Parathyroid adenoma (tissue), 2 donors: ENCODE measurements around the gene TLE6.

Source experiments
- H2AFZ ChIP-seq: fragments of 300-600 bp; sonication (generic); one replicate; pipeline ENCODE4 v1.7.0; 2017; ENCODE audit warnings: antibody characterized with exemption, mild to moderate bottlenecking
- H3K27ac ChIP-seq: fragments of 300-600 bp; sonication (generic); one replicate; pipeline ENCODE4 v1.7.0; 2017
- H3K27me3 ChIP-seq: fragments of 300-600 bp; sonication (generic); one replicate; pipeline ENCODE4 v1.7.0; 2017; ENCODE audit warnings: low read length; ENCODE audit not compliant: control insufficient read depth, insufficient read depth
- H3K36me3 ChIP-seq: fragments of 300-600 bp; sonication (generic); one replicate; pipeline ENCODE4 v1.7.0; 2017; ENCODE audit warnings: low read length; ENCODE audit not compliant: control insufficient read depth, insufficient read depth
- H3K4me1 ChIP-seq: fragments of 300-600 bp; sonication (generic); one replicate; pipeline ENCODE4 v1.7.0; 2017; ENCODE audit warnings: control low read depth
- H3K4me2 ChIP-seq: fragments of 300-600 bp; sonication (generic); one replicate; pipeline ENCODE4 v1.7.0; 2017; ENCODE audit warnings: low read length
- H3K4me3 ChIP-seq: fragments of 300-600 bp; sonication (generic); one replicate; pipeline ENCODE4 v1.7.0; 2017; ENCODE audit warnings: low read depth, low read length
- H3K79me2 ChIP-seq: fragments of 300-600 bp; sonication (generic); one replicate; pipeline ENCODE4 v1.7.0; 2017; ENCODE audit warnings: control low read depth
- H3K9ac ChIP-seq: fragments of 300-600 bp; sonication (generic); one replicate; pipeline ENCODE4 v1.7.0; 2017; ENCODE audit warnings: mild to moderate bottlenecking
- H3K9me3 ChIP-seq: fragments of 300-600 bp; sonication (generic); one replicate; pipeline ENCODE4 v1.7.0; 2017; ENCODE audit warnings: low read length; ENCODE audit not compliant: control insufficient read depth
- TF ChIP-seq, protein P1 (sequence below): fragments of 300-600 bp; sonication (generic); IDR thresholded peaks from one replicate; pipeline ENCODE4 v1.7.0; 2017; ENCODE audit warnings: antibody characterized with exemption, mild to moderate bottlenecking
- donor health status: primary hyperparathyroidism.

The TLE6 gene

DNA sequence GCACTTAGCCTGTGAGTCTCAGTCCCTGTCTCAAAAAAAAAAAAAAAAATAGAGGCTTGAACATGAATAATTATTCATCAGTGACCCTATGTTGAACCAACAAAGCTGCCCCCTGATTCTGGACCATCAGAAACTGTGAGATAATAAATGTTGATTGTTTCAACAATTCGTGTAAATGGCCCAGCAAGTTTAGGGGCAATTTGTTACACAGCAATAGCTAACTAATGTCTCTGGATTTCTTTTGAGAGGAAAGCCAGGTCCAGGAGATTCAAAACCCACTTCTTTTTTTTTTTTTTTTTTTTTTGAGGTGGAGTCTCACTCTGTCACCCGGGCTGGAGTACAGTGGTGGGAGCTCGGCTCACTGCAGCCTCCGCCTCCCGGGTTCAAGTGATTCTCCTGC is 12.5 kb upstream of the TLE6 start:
- Histone ChIP-seq H3K27me3 (no peaks in the 10 kb centered on the region), H3K4me3 (no peak overlapping the region), H3K4me2 (no peak overlapping the region)

DNA sequence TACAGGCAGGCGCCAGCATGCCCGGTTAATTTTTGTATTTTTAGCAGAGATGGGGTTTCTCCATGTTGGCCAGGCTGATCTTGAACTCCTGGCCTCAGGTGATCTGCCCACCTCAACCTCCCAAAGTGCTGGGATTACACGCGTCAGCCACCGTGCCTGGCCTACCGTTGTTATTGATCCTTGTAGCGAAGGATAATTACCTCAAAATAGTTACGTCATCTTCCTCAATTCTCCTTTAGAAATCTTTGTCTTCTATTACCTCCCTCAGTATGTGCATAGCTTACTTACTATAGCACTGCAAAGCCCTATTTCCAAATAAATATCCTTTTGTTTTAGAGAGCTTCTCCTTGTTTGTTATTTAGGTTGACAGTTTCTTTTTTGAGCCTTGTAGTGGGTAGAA is 9.4 kb upstream of the TLE6 start:
- H3K27ac ChIP-seq, result no peak overlapping the region
- H3K9me3 ChIP-seq, result no peaks in the 10 kb centered on the region
- no peak overlapping the region for H3K9ac ChIP-seq
- no peak overlapping the region for H3K4me3 ChIP-seq
- no peaks in the 10 kb centered on the region for H3K36me3 ChIP-seq
- TF ChIP-seq, protein P1, sequence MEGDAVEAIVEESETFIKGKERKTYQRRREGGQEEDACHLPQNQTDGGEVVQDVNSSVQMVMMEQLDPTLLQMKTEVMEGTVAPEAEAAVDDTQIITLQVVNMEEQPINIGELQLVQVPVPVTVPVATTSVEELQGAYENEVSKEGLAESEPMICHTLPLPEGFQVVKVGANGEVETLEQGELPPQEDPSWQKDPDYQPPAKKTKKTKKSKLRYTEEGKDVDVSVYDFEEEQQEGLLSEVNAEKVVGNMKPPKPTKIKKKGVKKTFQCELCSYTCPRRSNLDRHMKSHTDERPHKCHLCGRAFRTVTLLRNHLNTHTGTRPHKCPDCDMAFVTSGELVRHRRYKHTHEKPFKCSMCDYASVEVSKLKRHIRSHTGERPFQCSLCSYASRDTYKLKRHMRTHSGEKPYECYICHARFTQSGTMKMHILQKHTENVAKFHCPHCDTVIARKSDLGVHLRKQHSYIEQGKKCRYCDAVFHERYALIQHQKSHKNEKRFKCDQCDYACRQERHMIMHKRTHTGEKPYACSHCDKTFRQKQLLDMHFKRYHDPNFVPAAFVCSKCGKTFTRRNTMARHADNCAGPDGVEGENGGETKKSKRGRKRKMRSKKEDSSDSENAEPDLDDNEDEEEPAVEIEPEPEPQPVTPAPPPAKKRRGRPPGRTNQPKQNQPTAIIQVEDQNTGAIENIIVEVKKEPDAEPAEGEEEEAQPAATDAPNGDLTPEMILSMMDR, result no peak
- H3K79me2 ChIP-seq, result no peaks in the 10 kb centered on the region
- H3K4me2 ChIP-seq, result no peak overlapping the region
- H2AFZ ChIP-seq, result peak overlapping the region; percentile 82
- peaks cover 21% of the 10 kb centered on the region for H3K4me1 ChIP-seq
- H3K27me3 ChIP-seq, result no peaks in the 10 kb centered on the region

More for the DNA sequence above, 12.5 kb upstream of the TLE6 start:
- no peaks in the 10 kb centered on the region for H3K79me2 ChIP-seq
- H2AFZ ChIP-seq, result no peak overlapping the region
- TF ChIP-seq, protein P1, result no peak
- no peak overlapping the region for H3K9ac ChIP-seq
- H3K36me3 ChIP-seq, result no peaks in the 10 kb centered on the region
- no peak overlapping the region for H3K27ac ChIP-seq
- peaks cover 15% of the 10 kb centered on the region for H3K4me1 ChIP-seq
- H3K9me3 ChIP-seq, result no peaks in the 10 kb centered on the region

DNA sequence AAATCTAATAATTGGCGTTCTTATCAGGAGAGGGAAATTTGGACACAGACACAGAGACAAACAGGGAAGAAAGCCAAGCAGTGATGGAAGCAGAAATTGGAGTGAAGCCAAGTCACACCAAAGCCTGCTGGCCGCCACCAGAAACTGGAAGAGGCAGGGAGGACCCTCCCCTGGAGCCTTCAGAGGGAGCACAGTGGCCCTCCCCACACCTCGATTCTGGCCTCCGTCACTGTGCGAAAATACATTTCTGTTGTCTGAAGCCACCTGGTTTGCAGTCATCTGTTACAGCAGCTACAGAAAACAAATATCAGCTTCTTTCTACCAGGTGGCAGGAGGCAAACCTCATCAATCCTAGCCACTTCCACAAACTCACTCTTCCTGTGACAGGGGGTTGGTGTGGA is 8.3 kb upstream of the TLE6 start:
- no peaks in the 10 kb centered on the region for H3K79me2 ChIP-seq
- no peaks in the 10 kb centered on the region for H3K36me3 ChIP-seq
- peaks cover 21% of the 10 kb centered on the region for H3K4me1 ChIP-seq
- no peak overlapping the region for H3K9ac ChIP-seq
- H3K4me3 ChIP-seq, result peak overlapping the region; percentile 17
- H3K27me3 ChIP-seq, result no peaks in the 10 kb centered on the region
- peak overlapping the region; percentile 72 for H3K27ac ChIP-seq
- H2AFZ ChIP-seq, result peak overlapping the region; percentile 82
- H3K9me3 ChIP-seq, result no peaks in the 10 kb centered on the region
- H3K4me2 ChIP-seq, result peak overlapping the region; percentile 56
- TF ChIP-seq, protein P1, result no peak

DNA sequence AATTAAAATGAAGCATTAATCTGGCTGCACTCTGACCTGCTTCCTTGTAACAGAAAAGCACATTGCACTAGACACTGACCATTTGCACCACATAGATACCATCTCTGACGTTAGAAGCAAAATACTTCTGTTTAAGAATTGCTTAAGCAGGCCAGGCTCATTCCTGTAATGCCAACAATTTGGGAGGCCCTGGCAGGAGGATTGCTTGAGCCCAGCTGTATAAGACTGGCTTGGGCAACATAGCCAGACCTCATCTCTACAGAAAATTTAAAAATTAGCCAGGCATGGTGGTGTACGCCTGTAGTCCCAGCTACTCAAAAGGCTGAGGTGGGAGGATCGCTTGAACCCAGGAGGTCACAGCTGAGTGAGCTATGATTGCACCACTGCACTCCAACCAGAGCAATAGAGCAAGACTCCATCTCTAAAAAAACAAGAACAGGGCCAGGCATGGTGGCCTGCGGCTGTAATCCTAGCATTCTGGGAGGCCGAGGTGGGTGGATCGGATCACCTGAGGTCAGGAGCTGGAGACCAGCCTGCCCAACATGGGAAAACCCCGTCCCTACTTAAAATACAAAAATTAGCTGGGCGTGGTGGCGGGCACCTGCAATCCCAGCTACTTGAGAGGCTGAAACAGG is 7.0 kb upstream of the TLE6 start:
- H3K9me3 ChIP-seq, result no peaks in the 10 kb centered on the region
- no peak overlapping the region for H3K9ac ChIP-seq
- no peaks in the 10 kb centered on the region for H3K36me3 ChIP-seq
- no peak overlapping the region for H2AFZ ChIP-seq
- H3K4me2 ChIP-seq, result no peak overlapping the region
- no peaks in the 10 kb centered on the region for H3K79me2 ChIP-seq
- TF ChIP-seq, protein P1, result no peak
- no peak overlapping the region for H3K27ac ChIP-seq
- no peak overlapping the region for H3K4me3 ChIP-seq
- peaks cover 25% of the 10 kb centered on the region for H3K4me1 ChIP-seq
- H3K27me3 ChIP-seq, result no peaks in the 10 kb centered on the region

DNA sequence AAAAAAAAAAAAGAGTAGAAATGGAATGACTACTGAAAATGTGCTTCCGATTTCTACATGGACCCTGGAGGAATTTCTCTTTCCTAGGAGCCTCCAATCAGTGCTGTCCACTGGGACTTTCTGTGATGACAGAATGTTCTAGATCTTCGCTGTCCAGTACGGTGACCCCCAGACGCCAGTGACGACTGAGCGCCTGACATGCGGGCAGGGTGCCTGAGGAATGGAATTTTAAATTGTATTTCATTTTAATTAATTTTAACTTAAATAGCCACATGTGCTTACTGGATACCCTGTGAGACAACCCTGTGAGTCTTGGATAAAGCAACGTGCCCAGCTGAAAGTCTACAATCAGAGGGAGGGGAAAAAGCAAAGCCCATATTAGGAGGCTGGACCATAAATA is 4.1 kb upstream of the TLE6 start:
- Histone ChIP-seq H3K27ac (peak overlapping the region; percentile 21), H3K36me3 (no peaks in the 10 kb centered on the region), H2AFZ (no peak overlapping the region), H3K27me3 (no peaks in the 10 kb centered on the region), H3K4me3 (no peak overlapping the region), H3K79me2 (no peaks in the 10 kb centered on the region), H3K9me3 (no peaks in the 10 kb centered on the region), H3K4me2 (no peak overlapping the region), H3K4me1 (peaks cover 37% of the 10 kb centered on the region), H3K9ac (no peak overlapping the region)
- TF ChIP-seq, protein P1, result no peak
